GM18909 (cell line): Measurements from ENCODE around the gene SHISA3.

Experiments
- ATAC-seq: cut with Tn5 transposase; IDR thresholded peaks from one replicate; pipeline ENCODE4 v1.9.1; 2021; ENCODE audit warnings: mild to moderate bottlenecking; ENCODE audit not compliant: unreplicated experiment, poor library complexity

Gene SHISA3

GRCh38 chr4:42390622-42391354 is 6.5 kb upstream of the SHISA3 start:
- ATAC-seq: no peak

- no peak for ATAC-seq
Observed at GRCh38 chr4:42391355-42391664, 6.0 kb upstream of the SHISA3 start.

DNA sequence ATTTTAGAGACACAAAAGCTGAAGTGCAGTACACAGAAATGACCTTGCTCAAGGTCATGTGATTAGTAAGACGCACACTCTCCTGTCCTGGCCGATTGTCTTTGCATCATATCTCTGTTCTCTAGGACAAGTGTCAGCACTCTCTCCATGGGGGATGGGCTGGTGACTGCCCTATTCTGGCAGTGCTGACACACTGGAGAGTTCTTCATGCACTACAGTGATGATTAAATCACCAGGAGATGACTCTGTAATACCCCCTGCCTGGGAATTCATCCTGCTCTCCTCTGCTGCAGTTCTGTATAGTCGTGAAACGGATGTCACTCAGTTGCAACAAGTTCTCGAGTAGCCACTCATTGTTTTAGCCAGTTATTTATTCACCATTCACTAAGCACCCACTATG is 5.3 kb upstream of the SHISA3 start:
- no peak for ATAC-seq

DNA sequence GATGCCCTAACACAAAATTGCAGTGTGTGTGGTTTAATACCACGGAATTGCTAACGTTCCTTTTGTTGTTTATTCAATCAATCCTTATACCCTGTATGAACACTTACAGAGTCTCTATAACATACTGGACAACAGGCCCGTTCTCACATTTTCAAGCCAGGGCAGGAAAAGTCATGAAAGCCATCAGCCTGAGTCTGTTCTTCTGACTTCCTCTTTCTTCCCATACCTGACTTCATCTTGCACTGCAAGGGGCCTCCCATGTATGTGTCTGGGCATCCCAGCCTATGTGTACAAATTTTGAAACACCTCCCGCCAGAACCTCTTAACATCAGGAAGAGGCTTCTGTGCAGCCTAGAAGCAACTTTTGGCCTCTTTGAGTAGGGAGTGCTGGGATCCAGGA is 4.9 kb upstream of the SHISA3 start:
- no peak for ATAC-seq

GRCh38 chr4:42395595-42395994 is 1.7 kb upstream of the SHISA3 start:
- no peak for ATAC-seq

GRCh38 chr4:42396361-42396751 is 932 bp upstream of the SHISA3 start:
- no peak for ATAC-seq

DNA sequence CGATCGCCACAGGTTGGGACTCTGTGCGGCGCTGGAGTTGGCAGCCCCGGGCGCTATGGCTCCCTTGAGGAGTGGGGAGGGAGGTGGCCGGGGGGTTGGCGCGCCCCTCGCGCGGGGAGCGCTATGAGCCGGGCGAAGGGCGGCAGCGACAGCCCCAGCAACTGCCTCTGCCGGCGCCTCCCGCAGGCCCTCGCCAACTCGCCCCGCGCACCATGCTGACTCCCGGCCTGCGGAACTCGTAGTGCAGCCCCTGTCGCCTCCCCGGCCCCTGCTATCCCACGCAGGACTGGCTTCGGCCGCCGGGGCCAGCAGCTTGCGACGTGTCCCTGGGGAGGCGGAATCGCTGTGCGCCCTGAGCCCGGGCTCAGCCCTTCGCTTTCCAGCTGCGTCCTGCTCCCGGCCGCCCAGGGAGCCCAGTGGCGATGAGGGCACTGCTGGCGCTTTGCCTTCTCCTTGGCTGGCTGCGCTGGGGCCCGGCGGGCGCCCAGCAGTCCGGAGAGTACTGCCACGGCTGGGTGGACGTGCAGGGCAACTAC is 415 bp downstream of the SHISA3 start:
- ATAC-seq: peak; percentile 44

DNA sequence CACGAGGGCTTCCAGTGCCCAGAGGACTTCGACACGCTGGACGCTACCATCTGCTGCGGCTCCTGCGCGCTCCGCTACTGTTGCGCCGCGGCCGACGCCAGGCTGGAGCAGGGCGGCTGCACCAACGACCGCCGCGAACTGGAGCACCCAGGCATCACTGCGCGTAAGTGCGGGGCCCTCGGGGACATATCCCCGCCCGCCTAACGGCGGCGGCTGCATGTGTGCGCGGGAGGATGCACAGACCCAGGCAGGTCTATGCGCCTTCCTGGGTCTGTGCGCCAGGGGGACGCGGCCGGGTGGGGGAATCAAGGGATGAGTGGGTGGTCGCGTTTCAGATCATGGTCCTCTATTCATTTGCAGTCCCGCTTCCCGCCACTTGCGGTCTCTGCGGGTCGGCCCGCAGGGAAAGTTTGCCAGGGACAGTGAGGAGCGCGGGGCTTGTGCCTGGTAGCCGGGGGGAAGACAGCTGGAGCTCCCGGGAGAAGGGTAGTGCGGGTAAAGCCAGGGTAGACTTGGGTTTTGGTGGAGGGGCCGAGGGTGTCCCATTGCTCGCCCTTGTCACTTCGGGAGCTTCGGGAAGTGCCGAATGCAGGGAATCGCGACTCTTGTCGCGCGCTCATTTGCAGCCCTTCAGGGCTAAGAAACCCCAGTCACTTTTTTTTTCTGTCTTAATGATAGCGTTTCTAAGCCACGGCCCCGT is 1.0 kb downstream of the SHISA3 start:
- peak; percentile 47 for ATAC-seq

DNA sequence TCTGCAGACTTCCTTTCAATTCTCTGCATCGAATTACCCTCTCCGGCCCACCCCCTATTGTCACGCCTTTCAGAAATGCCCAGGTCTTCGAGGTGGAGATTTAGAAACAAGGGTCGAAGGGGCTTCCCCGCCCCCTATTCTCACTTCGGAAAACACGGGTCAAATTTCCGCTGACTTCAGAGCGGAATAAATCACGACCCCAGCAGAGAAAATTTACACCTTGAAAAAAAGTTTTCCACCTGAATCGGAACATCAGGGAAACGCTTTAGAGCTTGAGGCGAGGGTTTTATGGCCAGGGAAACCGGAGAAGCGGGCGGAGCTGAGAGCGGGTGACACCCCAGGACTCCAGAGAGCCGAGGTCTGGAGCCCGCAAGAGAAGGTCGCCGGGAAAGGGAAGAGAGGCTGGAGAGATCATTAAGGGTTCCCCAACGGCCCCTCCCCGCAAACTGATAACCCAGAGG is 1.6 kb downstream of the SHISA3 start:
- no peak for ATAC-seq

DNA sequence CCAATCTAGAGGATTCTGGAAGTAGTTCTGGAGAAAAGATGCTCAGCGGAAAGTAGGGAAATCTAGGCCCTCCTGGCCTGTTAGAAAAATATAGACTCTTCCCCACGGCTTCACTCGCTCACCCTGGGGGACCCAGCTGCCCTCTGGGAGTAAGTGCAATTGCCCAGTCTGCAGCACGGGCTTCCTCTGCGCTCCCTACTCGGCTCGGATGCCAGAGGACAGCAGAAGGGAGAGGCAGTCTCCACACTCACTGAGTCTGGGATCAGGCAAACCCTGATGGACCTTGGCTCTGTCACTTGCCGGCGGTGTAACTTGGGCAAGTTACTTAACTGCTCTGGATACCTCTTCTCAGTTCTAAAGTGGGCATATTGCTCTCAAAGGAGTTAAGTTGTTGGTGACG is 2.1 kb downstream of the SHISA3 start:
- no peak for ATAC-seq

GRCh38 chr4:42401171-42401570 is 3.9 kb downstream of the SHISA3 start:
- no peak for ATAC-seq

- no peak for ATAC-seq
Observed at GRCh38 chr4:42404001-42404400, 6.7 kb downstream of the SHISA3 start.

DNA sequence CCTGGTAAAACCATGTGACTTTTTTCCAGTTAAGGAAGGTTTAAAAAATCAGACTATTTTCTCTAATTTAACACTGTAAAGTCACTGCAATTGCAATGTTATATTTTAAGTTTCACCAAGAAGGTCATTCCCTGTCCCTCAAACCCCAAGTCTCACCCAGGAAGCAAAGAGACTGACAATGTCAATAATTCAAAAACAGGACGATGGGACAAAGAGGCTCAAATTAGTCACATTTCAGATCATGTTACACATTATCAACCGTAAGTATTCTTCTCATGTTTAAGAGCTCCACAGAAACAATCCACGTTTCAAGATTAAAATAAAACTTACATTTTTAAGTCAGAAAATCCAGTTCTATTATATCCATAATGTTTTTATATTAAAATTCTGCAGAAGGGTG is 13.2 kb downstream of the SHISA3 start:
- ATAC-seq: no peak

DNA sequence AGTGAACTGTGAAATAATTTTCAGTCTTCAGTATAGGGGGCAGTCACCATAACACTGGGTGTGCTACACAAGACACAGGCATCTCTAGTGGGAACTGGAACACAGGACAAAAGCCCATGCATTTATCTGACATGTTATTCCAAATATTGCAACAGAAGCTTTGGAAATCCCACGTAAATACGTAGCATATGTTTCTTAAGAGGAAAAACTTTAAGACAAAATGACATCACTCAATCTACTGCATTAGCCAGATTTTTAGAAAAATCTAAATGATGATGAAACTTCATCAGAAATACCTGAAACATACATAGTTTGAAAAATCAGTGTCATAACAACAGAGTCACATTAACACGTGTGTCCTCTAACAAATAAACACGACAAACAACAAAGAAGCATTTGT is 14.5 kb downstream of the SHISA3 start:
- ATAC-seq: no peak

- no peak for ATAC-seq
Observed at GRCh38 chr4:42412251-42412650, 15.0 kb downstream of the SHISA3 start.

GRCh38 chr4:42415281-42415680 is 18.0 kb downstream of the SHISA3 start:
- no peak for ATAC-seq

- ATAC-seq: no peak
Observed at GRCh38 chr4:42416017-42416416, 18.7 kb downstream of the SHISA3 start.

- no peak for ATAC-seq
Observed at GRCh38 chr4:42417550-42417949, 20.3 kb downstream of the SHISA3 start.

- no peak for ATAC-seq
Observed at GRCh38 chr4:42420140-42420539, 22.9 kb downstream of the SHISA3 start.

- ATAC-seq: no peak
Observed at GRCh38 chr4:42425146-42426065, 28.1 kb downstream of the SHISA3 start.

GRCh38 chr4:42428036-42428435 is 30.7 kb downstream of the SHISA3 start:
- no peak for ATAC-seq
